Stomach smooth muscle (tissue), 2 donors: Measurements from ENCODE around the gene PPM1K.

ENCODE experiments used
- H3K27ac ChIP-seq: one replicate; pipeline ENCODE4 v1.7.0; 2013; ENCODE audit warnings: mild to moderate bottlenecking, low read length, inconsistent platforms
- H3K27me3 ChIP-seq, 2 donors: one replicate each; pipeline ENCODE4 v1.7.0; 2013; ENCODE audit warnings: low read length in 2 of 2; ENCODE audit not compliant: insufficient read depth in 2 of 2, control insufficient read depth in 1 of 2
- H3K36me3 ChIP-seq, 2 donors: one replicate each; pipeline ENCODE4 v1.7.0; 2013; ENCODE audit warnings: low read length in 2 of 2; ENCODE audit not compliant: control insufficient read depth in 2 of 2, insufficient read depth in 2 of 2
- H3K4me1 ChIP-seq: one replicate; pipeline ENCODE4 v1.7.0; 2013; ENCODE audit warnings: low read length; ENCODE audit not compliant: control insufficient read depth, insufficient read depth
- H3K4me3 ChIP-seq, 2 donors: one replicate each; pipeline ENCODE4 v1.7.0; 2013; ENCODE audit warnings: low read length in 2 of 2
- H3K9ac ChIP-seq, 2 donors: one replicate each; pipeline ENCODE4 v1.7.0; 2013; ENCODE audit warnings: low read length in 2 of 2, mild to moderate bottlenecking in 1 of 2
- H3K9me3 ChIP-seq, 2 donors: one replicate each; pipeline ENCODE4 v1.7.0; 2013; ENCODE audit warnings: low read length in 2 of 2; ENCODE audit not compliant: control insufficient read depth in 2 of 2
- donor health status: healthy.
- donor health status: Pancreatic carcinoma.

The PPM1K gene

DNA sequence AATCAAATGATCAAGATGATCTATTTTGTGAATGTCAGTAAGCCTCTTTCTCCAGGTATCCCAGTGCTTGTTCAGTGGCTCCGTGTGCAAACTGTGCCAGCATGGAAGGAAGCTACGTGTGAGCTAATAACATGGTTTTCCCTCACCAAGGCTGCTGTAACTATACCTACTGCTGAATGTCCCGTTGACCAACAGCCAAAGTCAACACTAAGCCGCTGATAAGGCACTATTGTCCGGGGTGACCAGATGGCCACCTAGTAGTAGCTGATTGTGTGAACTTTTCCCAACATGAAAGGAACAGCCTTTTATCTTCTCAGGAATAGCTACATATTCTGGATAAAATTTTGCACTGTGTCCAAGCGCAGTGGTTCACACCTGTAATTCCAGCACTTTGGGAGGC lies 68.0 kb downstream of the PPM1K start:
- Histone ChIP-seq H3K9ac (no peak overlapping the region), H3K4me3 (no peak overlapping the region), H3K9me3 (no peaks in the 10 kb centered on the region), H3K36me3 (no peaks in the 10 kb centered on the region), H3K27me3 (no peaks in the 10 kb centered on the region), H3K4me1 (no peaks in the 10 kb centered on the region), H3K27ac (no peak overlapping the region)

DNA sequence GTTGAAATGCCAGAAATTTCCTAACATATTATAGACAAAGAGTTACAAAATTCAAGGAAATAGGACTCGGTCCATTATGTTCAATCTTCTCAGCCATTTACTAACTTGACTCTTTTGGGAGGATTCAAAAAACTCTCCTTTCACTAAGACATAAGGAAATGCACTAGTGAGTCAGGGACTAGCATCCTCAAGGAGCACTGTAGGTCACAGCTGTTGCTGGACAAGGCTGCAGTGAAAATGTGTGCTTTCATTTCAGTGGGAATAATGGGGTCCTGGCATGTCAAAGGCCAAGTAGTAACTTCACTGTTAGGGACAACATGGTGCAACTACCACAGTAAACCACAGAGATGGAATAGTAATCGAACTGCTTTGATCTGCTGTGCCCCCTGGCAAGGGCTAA lies 69.0 kb downstream of the PPM1K start:
- no peak overlapping the region for H3K9ac ChIP-seq
- no peak overlapping the region for H3K4me3 ChIP-seq
- H3K27ac ChIP-seq = no peak overlapping the region
- H3K36me3 ChIP-seq = no peaks in the 10 kb centered on the region
- no peaks in the 10 kb centered on the region for H3K4me1 ChIP-seq
- no peaks in the 10 kb centered on the region for H3K27me3 ChIP-seq
- no peaks in the 10 kb centered on the region for H3K9me3 ChIP-seq

DNA sequence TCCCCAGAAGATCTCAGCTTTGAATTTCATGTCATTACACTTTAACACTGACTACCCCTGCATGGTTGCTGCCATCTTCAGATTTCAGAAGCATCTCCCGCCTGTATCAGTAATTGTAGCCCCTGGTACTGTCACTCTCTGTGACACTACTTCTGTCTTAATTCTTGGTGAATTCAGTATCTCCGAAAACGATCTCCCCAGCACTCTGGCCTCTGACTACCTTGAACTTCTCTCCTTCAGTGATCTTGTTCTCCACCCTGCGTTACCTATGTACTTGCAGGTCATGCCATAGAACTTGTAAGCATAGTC lies 72.2 kb downstream of the PPM1K start:
- Histone ChIP-seq H3K9me3 (no peaks in the 10 kb centered on the region), H3K9ac (no peak overlapping the region), H3K27ac (no peak overlapping the region), H3K27me3 (no peaks in the 10 kb centered on the region), H3K4me3 (no peak overlapping the region), H3K4me1 (no peaks in the 10 kb centered on the region), H3K36me3 (no peaks in the 10 kb centered on the region)

DNA sequence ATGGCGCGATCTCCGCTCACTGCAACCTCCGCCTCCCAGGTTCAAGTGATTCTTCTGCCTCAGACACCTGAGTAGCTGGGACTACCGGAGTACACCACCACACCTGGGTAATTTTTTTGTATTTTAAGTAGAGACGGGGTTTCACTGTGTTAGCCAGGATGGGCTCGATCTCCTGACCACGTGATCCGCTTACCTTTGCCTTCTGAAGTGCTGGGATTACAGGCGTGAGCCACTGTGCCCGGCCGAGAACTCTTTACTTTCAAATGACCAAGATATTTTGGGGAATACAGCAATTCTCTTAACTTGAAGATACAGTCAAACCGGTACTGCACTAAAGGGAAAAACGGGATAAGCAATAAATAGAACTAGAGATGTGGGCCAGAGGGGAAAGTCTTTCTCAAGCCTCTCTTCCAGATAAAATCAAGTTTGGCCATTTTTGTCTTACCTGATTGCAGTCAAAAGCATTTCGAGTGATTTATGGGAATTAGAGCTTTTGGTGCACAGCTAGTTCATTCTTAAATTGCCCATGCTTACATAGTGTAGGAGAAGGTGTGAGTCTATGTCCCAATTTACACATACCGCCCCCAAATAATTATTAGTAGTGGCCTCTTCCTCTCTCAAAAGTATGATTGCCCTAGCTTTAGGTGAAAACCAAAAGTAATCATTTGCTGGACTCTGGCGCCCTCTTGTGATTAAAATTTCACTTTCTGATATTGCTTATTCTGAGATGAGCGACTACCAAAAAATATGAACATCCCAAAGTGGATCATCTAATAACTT lies 72.7 kb downstream of the PPM1K start:
- Histone ChIP-seq H3K4me3 (no peak overlapping the region), H3K4me1 (no peaks in the 10 kb centered on the region), H3K27ac (no peak overlapping the region), H3K27me3 (no peaks in the 10 kb centered on the region), H3K36me3 (no peaks in the 10 kb centered on the region), H3K9ac (no peak overlapping the region), H3K9me3 (no peaks in the 10 kb centered on the region)

DNA sequence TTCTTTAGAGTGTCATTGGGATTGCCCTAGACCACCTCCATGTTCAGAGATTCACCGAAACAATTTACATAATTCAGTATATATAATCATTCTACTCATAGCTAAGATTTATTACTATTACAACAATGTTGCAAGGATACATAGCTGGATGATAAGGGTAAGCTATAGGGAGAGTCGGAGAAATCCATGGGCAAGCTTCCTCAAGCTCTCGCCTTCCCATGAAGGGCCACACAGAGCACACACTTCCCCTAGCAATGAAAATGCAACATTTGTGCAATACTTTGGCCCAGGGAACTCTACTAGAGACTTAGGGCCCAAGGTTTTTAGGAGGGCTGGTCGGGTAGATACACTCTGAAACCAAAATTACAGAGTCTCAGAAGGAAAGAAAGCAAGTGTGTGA lies 76.2 kb downstream of the PPM1K start:
- Histone ChIP-seq H3K27ac (no peak overlapping the region), H3K9ac (no peak overlapping the region), H3K36me3 (no peaks in the 10 kb centered on the region), H3K4me3 (no peak overlapping the region), H3K9me3 (no peaks in the 10 kb centered on the region), H3K27me3 (no peaks in the 10 kb centered on the region), H3K4me1 (no peaks in the 10 kb centered on the region)
